ENCODE data around the gene ANO8.
"Not testable (repeated sequence)": the region's sequence is repeated elsewhere in the genome, so short reads cannot be mapped to it uniquely, and the experiment has no call there.

The ANO8 gene

GRCh38 chr19:17286752-17287151, 47.9 kb downstream of the ANO8 start:
- DNase-seq (ENCODE audit: low read depth in 2 of 2), result no peak

- DNase-seq (ENCODE audit: low read depth in 2 of 2), result no peak
These were observed 48.4 kb downstream of the ANO8 start for GRCh38 chr19:17286263-17286662.

- no peak for DNase-seq (ENCODE audit: low read depth in 2 of 2)
These were observed 49.1 kb downstream of the ANO8 start for GRCh38 chr19:17285415-17286135.

- DNase-seq (ENCODE audit: low read depth in 2 of 2), result no peak
These were observed 51.1 kb downstream of the ANO8 start for GRCh38 chr19:17283504-17283996.

- peak in 1 of 2 experiments; percentile 42 for DNase-seq (ENCODE audit: low read depth in 2 of 2)
These were observed 52.0 kb downstream of the ANO8 start for GRCh38 chr19:17282488-17283125.

GRCh38 chr19:17281391-17282304, 53.0 kb downstream of the ANO8 start, which contains the start of gene ANKLE1:
ANKLE1 (plus strand) TSS chr19:17281901; CDS start chr19:17281921, 20 bp downstream.
- no peak for DNase-seq (ENCODE audit: low read depth in 2 of 2)

- no peak for DNase-seq (ENCODE audit: low read depth in 2 of 2)
These were observed 55.2 kb downstream of the ANO8 start for GRCh38 chr19:17279436-17279835.

GRCh38 chr19:17275441-17276175, 59.0 kb downstream of the ANO8 start:
- DNase-seq (ENCODE audit: low read depth in 2 of 2), result no peak

- DNase-seq (ENCODE audit: low read depth in 2 of 2), result not testable (repeated sequence)
These were observed 59.8 kb downstream of the ANO8 start for GRCh38 chr19:17274892-17275291.
